GM20431 (cell line): ENCODE measurements around the gene GPR39.

Experiments
- in situ Hi-C: fragments of 300-500 bp; cut with MseI, MboI; formaldehyde crosslinking; loops from one replicate; pipeline ENCODE4 v1.15.0; 2020; ENCODE audit warnings: low sequenced_read_pairs; ENCODE audit not compliant: unreplicated experiment

GPR39 gene

GRCh38 chr2:132656266-132656975 lies 239.8 kb downstream of the GPR39 start:
- in situ Hi-C loops: no loop called here

GRCh38 chr2:132659331-132659730 lies 242.7 kb downstream of the GPR39 start:
- in situ Hi-C loops: no loop called here

- in situ Hi-C loops: no loop called here
Observed at GRCh38 chr2:132662732-132663131, 246.1 kb downstream of the GPR39 start.

- in situ Hi-C loops: no loop called here
Observed at GRCh38 chr2:132664096-132664495, 247.5 kb downstream of the GPR39 start.

DNA sequence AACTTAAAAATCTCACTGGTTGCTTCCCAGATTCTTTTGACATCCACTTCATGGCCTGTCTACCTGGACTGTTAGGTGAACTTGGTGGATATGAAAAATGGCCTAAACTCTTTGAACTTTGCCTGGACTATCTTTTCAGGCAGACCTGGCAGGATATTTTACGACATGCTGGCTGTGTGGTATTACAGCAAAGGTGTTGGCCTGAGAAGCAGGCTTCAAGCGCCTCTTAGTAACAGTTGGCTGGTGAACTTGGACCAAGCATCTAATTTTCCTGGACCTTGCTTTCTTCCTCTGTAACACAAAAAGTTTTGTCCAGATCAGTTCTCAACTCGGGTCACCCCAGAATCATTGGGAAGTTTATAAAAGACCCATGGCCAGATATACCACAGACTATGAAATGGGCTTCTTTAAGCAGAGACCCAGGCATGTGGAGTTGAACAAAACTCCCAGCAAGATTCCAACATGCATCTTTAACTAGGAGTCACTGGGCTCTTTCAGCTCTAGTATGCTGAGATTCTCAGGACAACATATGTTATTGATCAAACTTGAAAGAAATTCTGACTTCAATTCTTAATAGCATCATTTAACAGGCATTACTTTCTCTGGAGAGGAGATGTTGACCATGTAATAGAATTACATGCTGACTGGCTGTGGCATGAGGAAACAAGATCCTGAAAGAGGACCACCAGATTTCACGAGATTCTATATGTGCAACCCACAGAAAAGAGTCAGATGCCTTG lies 249.0 kb downstream of the GPR39 start:
- in situ Hi-C loops: no loop called here

- in situ Hi-C loops: no loop called here
Observed at GRCh38 chr2:132667706-132668105, 251.1 kb downstream of the GPR39 start.

GRCh38 chr2:132668189-132668823 lies 251.7 kb downstream of the GPR39 start:
- in situ Hi-C loops: no loop called here

- in situ Hi-C loops: no loop called here
Observed at GRCh38 chr2:132668987-132669907, 252.6 kb downstream of the GPR39 start.

DNA sequence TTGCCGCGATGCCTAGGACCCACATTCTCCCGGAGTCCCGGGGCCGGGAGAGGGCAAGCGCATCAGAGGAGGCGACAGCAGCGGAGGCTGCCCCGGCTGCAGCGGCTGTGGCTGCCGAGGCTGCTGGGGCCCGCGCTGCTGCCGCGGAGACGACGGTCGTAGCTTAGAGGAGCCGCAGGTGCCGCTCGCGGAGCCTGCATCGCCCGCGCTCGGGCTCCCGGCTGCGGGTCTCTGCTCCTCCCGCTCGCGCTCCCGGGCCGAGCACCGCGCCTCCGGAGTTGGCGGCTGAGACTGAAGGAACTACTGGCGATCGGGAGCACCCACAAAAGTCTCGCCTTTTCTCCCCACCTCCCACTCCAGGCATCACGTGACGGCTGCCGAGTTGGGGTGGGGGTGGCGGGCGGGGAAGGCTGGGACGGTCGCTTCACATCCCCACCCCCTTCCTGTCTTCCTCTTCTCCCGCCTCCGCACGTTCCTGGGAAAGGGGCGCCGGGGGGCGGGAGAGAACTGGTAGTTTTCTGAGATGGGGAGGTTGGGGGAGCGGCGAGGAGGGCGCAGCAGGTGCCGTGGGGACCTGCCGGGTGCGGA lies 253.4 kb downstream of the GPR39 start, which contains the start of gene LYPD1:
TSS of gene LYPD1 (minus strand) at position 298 of the 588 bp plus-strand sequence. CDS start at position 25, 273 bp downstream.
- in situ Hi-C loops: no loop called here

DNA sequence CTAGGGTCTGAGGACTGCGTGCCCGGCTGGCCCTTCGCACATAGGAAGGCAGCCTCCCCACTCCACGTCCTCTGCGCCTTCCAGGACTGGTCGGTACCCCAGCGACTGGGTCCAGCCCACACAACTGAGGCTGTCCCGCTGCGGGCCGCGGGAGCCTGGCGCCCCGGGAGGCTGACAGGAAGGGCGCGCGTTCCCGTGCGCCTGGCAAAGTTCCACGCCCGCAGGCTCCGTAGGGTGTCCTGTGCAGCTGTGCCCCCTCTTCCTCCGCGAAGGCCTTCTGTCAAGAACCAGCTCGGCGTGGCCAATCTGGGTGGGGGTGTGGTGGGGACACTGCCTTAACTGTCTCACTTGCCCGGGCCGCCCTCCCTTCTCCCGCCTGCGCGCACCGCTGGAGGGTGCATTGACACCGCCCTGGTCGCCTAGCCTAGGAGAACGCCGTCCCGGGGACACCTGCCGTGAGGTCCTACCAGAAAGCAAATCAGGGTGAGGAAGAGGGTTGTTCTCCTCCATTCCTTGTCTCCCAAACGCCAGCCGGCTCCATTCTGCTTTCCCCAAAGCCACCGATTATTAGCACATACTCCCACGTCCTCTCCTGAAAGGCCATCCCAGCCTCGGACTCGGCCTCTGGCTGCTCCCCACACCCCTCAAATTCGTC lies 254.0 kb downstream of the GPR39 start:
- in situ Hi-C loops: no loop called here

- in situ Hi-C loops: no loop called here
Observed at GRCh38 chr2:132671151-132671835, 254.7 kb downstream of the GPR39 start.

GRCh38 chr2:132676999-132677398 lies 260.4 kb downstream of the GPR39 start:
- in situ Hi-C loops: no loop called here

GRCh38 chr2:132677661-132678060 lies 261.1 kb downstream of the GPR39 start:
- in situ Hi-C loops: no loop called here

- in situ Hi-C loops: no loop called here
Observed at GRCh38 chr2:132678483-132678882, 261.9 kb downstream of the GPR39 start.

GRCh38 chr2:132680544-132680943 lies 263.9 kb downstream of the GPR39 start:
- in situ Hi-C loops: no loop called here

DNA sequence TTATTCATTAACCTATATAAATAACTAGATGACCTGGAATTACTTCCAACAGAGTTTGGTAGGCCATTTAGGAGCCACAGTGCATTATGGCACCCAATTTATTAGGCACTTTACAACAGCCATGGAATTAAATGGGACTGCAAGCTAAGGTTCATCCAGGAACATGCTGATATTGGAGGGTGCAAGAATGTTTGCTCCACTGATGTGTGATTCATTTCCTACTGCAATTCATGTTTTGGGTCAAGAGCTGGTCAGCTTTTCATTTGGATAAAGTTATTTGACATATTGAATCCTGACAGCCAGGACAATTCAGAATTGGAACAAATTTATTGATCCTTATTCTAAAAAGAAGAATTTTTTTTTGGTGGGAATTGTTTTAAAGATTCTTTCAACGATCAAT lies 265.2 kb downstream of the GPR39 start:
- in situ Hi-C loops: no loop called here

DNA sequence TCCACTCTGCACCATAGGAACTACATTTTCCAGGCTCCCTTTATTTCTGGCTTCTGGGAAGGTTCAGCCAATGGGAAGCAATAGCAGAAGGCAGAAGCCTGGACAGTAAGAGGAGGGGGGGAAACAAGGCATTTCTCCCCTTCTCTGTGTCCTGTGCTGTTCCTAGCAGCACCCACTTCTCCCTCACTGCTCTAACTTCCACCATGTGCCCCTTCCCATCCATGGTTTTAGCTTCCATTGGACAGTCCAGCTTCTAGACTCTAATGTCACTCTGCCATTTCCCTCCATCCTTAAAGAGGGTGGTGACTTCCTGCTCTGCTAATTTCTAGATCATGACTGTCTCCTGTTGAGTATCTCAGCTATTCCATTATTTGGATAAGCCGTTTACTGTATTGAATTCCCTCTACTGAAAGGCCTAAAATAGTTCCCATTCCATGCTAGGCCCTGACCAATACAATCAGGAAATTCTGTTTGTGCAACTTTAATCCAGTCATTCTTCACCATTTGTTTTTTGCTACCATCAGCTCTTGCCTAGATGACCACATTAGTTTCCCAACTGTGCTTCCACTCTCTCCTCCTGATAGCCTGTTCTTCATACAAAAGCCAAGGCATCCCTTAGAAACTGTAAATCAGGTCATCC lies 274.2 kb downstream of the GPR39 start:
- in situ Hi-C loops: no loop called here

DNA sequence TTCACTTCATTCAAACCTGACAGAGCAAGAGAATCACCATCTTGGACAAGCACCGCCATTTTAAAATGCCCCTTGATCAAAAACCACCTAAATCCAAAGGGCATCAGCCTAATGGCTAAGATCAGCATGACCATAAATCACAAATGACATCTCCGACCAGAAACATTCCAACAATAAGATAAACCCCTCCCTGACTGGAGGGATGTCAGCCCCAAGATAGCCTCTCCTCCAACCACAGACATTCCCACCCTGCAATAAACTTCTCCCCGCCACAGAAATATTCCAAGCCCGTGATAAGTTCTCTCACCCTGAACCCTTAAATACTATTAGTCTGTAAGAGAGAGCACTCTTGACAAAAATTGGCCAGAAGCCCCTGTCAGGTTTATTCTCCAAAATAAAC lies 275.0 kb downstream of the GPR39 start:
- in situ Hi-C loops: no loop called here
